ENCODE measurements around the gene PRKAG2.

PRKAG2 gene

DNA sequence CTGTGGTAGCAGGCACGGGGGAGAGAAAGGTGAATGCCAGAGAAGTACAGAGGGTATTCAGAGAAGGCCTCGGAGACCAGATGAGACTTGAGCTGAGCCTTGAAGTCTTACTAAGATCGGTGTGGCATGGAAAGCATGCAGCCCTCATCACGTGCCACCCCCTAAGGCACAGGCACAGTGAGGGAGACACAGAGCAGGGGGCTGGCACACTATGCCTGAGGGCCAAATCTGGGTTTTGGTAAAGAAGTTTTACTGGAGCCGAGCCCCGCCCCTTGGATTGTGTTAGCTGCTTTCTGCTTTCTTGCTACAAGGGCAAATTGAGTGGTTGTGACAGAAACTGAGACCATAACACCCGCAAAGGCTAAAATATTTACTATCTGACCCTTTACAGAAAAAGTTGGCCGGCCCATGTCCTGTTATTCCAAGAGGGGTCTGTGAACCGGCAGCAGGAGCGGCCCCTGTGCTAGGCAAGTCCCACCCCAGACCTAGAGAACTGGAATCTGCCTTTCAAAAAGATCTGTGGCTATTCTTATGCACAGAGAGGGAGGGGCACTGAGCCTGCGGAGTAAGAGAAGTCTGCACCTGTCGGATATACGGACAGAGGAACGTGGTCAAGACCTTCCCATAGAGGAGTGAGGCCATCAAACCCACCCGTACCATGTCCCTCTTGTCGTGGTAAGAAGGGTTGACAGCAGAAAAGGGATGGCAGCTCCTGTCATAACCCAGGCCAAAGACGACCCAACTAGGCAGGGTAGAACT is 247.9 kb downstream of the PRKAG2 start:
- TF ChIP-seq, protein P1, sequence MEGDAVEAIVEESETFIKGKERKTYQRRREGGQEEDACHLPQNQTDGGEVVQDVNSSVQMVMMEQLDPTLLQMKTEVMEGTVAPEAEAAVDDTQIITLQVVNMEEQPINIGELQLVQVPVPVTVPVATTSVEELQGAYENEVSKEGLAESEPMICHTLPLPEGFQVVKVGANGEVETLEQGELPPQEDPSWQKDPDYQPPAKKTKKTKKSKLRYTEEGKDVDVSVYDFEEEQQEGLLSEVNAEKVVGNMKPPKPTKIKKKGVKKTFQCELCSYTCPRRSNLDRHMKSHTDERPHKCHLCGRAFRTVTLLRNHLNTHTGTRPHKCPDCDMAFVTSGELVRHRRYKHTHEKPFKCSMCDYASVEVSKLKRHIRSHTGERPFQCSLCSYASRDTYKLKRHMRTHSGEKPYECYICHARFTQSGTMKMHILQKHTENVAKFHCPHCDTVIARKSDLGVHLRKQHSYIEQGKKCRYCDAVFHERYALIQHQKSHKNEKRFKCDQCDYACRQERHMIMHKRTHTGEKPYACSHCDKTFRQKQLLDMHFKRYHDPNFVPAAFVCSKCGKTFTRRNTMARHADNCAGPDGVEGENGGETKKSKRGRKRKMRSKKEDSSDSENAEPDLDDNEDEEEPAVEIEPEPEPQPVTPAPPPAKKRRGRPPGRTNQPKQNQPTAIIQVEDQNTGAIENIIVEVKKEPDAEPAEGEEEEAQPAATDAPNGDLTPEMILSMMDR (conservative IDR thresholded peaks at IDR 0.05): no peak

DNA sequence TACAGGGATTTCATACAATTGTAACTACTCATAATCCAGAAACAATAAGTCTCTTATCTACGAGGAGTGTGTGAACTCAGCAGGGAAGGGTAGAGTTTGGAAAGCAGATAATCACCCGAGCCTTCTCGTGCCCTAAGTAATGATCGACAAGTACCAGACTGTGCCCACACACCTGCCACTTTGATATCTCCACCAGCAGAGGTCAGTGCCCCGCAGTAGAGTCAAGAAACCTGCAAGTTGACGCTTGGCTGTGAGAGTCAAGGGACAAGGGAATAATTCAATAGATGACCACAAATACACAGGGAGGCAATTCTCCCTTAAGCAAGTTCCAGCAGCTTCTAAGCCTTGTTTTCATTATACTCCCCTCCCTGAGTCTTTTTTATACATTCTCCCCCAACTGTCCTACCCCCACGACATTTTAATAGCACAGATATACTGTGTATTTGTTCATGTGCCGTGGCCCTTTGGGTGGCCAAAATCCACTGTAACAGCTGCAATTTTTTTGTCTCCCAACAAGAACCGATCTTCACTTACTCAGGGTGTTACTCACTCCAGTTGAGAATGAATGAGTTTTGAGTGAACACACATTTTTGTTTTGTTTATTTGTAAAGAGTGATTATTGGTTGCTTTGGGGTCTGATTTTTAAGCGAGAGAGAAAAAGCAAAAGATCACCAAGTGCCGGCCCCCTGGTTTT is 250.3 kb downstream of the PRKAG2 start:
- no peak overlapping the region for H3K27ac ChIP-seq
- TF ChIP-seq, protein P1 (conservative IDR thresholded peaks at IDR 0.05): peak; percentile 80

More for the DNA sequence above, 247.9 kb downstream of the PRKAG2 start:
- no peak overlapping the region for H3K27ac ChIP-seq

DNA sequence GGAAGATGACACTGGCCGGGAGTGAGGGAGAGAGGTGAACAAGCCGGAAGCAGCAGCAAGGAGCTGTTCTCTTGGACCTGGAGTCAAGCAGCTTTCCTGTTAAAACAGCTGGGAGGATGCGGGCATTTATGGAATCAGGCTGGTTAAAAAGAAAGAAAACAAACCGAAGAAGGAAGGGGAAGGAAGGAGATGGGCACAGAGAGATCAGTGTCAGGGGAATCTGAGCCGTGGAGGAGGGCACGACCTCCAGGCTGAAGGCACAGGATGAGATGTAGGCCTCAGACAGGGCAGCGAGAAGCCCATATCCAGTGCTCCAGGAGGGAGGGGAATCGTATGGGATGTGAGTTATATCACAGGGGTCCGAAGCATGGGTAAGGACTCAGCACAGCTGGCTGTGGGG is 251.3 kb downstream of the PRKAG2 start:
- TF ChIP-seq, protein P1 (conservative IDR thresholded peaks at IDR 0.05): no peak
- H3K27ac ChIP-seq: no peak overlapping the region

DNA sequence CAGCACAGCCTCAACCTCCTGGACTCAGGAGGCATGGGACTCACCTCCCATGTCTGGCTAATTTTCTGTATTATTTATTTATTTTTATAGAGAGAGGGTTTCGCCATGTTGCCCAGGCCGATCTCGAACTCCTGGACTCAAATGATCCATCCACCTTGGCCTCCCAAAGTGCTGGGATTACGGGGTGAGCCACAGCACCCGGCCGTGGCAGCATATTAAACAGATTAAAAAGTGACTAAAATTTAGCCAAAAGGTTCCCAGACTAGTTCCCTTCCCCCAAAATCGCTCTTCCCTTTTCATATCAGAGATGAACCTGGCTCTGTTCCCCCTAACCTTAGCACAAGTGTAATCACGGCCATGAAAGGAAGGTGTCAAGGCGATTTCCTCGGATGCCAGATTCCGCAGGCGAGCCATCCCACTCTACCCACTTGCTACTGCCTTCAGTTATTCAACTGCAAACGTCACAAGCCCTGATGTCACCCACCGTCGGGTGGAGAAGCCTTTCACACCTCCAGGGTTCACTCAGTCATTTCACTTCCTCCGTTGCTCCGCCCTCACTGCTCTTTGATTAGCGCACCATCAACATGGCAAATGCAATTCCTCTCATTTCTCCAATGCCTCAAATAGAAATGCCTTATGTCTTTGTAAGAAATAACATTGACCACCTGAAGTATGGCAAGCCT is 252.5 kb downstream of the PRKAG2 start:
- TF ChIP-seq, protein P1 (conservative IDR thresholded peaks at IDR 0.05): no peak
- no peak overlapping the region for H3K27ac ChIP-seq

DNA sequence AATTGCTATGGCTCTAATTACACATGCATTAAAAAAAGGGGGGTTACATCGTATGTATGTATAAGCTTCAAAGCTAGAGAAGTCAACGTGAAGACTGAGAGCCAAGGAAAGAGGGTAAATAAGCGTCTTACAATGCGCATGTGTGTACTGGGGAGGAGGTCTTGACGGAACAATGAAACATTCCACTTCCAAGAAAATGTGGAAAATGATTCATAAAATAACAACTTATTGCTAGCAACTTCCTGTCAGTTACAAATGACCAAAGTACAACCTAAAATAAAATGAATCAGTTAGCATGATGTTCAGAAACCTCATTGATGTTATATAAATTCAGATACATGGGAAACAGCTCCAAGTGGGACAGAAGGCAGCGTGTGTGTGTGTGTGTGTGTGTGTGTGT is 253.1 kb downstream of the PRKAG2 start:
- no peak overlapping the region for H3K27ac ChIP-seq
- TF ChIP-seq, protein P1 (conservative IDR thresholded peaks at IDR 0.05): no peak

DNA sequence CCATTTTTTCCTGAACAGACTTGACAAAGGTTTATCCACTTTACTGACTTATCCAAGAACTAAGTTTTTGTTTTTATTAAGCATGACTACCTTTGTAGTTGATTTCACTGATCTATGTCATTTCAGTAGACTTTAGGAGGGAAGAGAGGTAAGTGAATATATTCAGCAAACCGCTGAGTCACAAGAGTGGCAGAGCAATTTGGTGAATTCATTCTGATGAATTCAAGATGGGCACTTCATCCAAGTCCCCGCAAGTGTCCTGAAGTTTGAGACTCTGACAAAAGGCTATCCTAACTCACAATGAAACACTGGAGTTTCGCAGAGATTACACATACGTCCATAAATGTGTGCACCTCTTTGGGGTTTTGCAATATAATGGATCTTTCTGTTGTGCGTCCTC is 255.0 kb downstream of the PRKAG2 start:
- TF ChIP-seq, protein P1 (conservative IDR thresholded peaks at IDR 0.05): no peak
- H3K27ac ChIP-seq: no peak overlapping the region

Measured in VCaP (cell line).